Kasumi-1 (cell line): Measurements from ENCODE around the gene CD2.

ENCODE experiments used
- DNase-seq, 2 experiments: peaks; one replicate each; lab custom pipeline; 2025; lab: John Stamatoyannopoulos, UW

CD2 gene

GRCh38 chr1:116754198-116754977 lies at the start of gene CD2:
CD2 (plus strand) TSS chr1:116754430; CDS start chr1:116754493, 63 bp downstream.
- peak; percentile 52 to 53 for DNase-seq

- DNase-seq: no peak
These were observed 48.1 kb upstream of the CD2 start for GRCh38 chr1:116706123-116706522.

GRCh38 chr1:116706841-116707240 lies 47.4 kb upstream of the CD2 start:
- no peak for DNase-seq

- DNase-seq: no peak
These were observed 45.9 kb upstream of the CD2 start for GRCh38 chr1:116708255-116708900.

- no peak for DNase-seq
These were observed 44.5 kb upstream of the CD2 start for GRCh38 chr1:116709666-116710167.

- no peak for DNase-seq
These were observed 43.6 kb upstream of the CD2 start for GRCh38 chr1:116710420-116711262.

- no peak for DNase-seq
These were observed 42.9 kb upstream of the CD2 start for GRCh38 chr1:116711263-116711840.

GRCh38 chr1:116712510-116712909 lies 41.7 kb upstream of the CD2 start:
- DNase-seq: no peak

- DNase-seq: no peak
These were observed 40.8 kb upstream of the CD2 start for GRCh38 chr1:116713474-116713873.

- DNase-seq: no peak
These were observed 37.8 kb upstream of the CD2 start for GRCh38 chr1:116716391-116716790.

GRCh38 chr1:116717318-116717717 lies 36.9 kb upstream of the CD2 start:
- no peak for DNase-seq

GRCh38 chr1:116720364-116721038 lies 33.7 kb upstream of the CD2 start:
- no peak for DNase-seq

- no peak for DNase-seq
These were observed 33.2 kb upstream of the CD2 start for GRCh38 chr1:116721039-116721405.

GRCh38 chr1:116721451-116722007 lies 32.7 kb upstream of the CD2 start:
- no peak for DNase-seq

- no peak for DNase-seq
These were observed 32.0 kb upstream of the CD2 start for GRCh38 chr1:116722016-116722838.

GRCh38 chr1:116724765-116725375 lies 29.4 kb upstream of the CD2 start:
- peak; percentile 54 to 71 for DNase-seq

GRCh38 chr1:116725798-116726197 lies 28.4 kb upstream of the CD2 start:
- no peak for DNase-seq

- DNase-seq: no peak
These were observed 27.1 kb upstream of the CD2 start for GRCh38 chr1:116726872-116727820.

GRCh38 chr1:116731439-116731838 lies 22.8 kb upstream of the CD2 start:
- DNase-seq: no peak
